HG03159 (cell line): Measurements from ENCODE around the gene HYCC2.
"Not testable (repeated sequence)": the region's sequence is repeated elsewhere in the genome, so short reads cannot be mapped to it uniquely, and the experiment has no call there.

Source experiments
- ATAC-seq: cut with Tn5 transposase; IDR thresholded peaks from one replicate; pipeline ENCODE4 v1.9.1; 2021; ENCODE audit warnings: mild to moderate bottlenecking, moderate library complexity; ENCODE audit not compliant: unreplicated experiment

The HYCC2 gene

DNA sequence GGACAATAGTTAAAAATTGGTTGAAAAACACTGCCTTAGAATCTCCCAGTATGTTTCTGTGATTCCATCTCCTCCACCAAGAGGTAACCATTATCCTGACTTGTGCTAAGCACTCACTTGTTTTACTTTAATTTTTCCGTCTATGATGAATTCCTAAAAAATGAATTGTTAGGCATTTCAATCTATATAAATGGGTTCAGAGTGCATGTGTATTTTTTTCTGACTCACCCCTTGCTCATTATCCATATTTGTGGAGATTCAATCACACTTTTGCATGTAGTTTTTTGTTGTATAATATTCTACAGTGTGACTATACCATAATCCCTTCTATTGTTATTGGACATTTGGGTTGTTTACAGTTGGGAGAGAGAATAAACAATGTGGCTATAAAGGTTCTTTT is 1.6 kb upstream of the HYCC2 start:
- no peak for ATAC-seq

- ATAC-seq = no peak
Measured at GRCh38 chr2:201072201-201072530, 695 bp upstream of the HYCC2 start.

GRCh38 chr2:201070948-201071478 is 458 bp downstream of the HYCC2 start:
- peak; percentile 13 for ATAC-seq

DNA sequence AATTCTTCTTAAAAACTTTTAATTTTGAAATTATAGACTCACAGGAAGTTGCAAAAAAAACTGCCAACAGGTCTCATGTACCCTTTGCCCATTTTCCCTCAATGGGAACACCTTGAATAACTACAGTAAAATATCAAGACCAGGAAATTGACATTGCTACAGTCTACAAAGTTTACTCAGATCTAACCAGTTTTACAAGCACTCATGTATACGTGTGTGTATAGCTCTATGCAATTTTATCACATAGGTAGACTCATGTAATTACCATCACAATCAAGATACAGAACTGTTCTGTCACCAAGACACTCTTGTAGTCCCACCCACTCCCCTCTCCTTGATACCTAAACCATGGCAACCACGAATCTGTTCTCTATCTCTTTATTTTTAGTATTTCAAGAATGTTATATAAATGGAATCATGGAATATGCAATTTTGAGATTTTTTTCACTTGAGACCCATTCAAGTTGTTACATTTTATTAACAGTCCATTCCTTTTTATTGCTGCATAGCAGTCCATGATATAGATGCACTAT is 6.6 kb downstream of the HYCC2 start:
- no peak for ATAC-seq

GRCh38 chr2:201063516-201063915 is 8.0 kb downstream of the HYCC2 start:
- ATAC-seq = not testable (repeated sequence)

- ATAC-seq = no peak
Measured at GRCh38 chr2:201059961-201060755, 11.3 kb downstream of the HYCC2 start.

DNA sequence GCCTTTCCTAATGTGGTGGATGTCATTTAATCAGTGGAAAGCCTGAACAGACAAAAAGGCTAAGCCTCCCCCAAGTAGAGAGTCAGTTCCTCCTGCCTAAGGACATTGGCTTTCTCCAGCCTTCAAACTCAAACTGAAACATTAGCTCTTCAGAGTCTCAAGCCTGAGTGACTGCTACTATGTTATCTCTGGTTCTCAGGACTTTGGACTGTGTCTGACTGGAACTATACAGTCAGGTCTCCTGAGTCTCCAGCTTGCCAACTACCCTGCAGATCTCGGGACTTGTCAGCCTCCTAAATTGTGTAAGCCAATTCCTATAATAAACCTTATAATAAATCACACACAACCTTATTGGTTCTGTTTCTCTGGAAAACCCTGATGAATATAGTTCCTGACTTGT is 12.6 kb downstream of the HYCC2 start:
- no peak for ATAC-seq

- ATAC-seq = no peak
Measured at GRCh38 chr2:201057715-201058248, 13.7 kb downstream of the HYCC2 start.

- no peak for ATAC-seq
Measured at GRCh38 chr2:201057087-201057521, 14.4 kb downstream of the HYCC2 start.

GRCh38 chr2:201049455-201049854 is 22.0 kb downstream of the HYCC2 start:
- ATAC-seq = no peak

GRCh38 chr2:201046881-201047280 is 24.6 kb downstream of the HYCC2 start:
- ATAC-seq = no peak

- not testable (repeated sequence) for ATAC-seq
Measured at GRCh38 chr2:201043050-201043449, 28.4 kb downstream of the HYCC2 start.

GRCh38 chr2:201042451-201042850 is 29.0 kb downstream of the HYCC2 start:
- not testable (repeated sequence) for ATAC-seq

GRCh38 chr2:201040867-201041628 is 30.4 kb downstream of the HYCC2 start:
- no peak for ATAC-seq

DNA sequence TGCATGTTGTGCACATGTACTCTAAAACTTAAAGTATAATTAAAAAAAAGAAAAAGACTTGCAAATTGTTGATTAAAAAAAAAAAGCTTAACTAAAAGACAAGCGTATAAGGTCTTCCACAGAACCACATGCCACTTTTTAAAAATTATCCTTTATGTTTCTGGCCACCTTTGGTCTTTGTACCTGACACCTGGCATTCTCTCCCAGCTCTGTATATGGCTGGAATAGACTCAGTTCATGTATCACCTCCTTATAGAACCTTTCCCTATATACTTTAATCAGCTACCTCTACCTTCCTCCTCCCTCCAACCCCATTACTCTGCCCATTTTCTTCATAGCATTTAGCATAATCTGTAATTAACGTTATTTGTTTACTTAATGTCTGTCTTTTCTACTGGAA is 32.6 kb downstream of the HYCC2 start:
- no peak for ATAC-seq

GRCh38 chr2:201038361-201038760 is 33.1 kb downstream of the HYCC2 start:
- ATAC-seq = not testable (repeated sequence)

DNA sequence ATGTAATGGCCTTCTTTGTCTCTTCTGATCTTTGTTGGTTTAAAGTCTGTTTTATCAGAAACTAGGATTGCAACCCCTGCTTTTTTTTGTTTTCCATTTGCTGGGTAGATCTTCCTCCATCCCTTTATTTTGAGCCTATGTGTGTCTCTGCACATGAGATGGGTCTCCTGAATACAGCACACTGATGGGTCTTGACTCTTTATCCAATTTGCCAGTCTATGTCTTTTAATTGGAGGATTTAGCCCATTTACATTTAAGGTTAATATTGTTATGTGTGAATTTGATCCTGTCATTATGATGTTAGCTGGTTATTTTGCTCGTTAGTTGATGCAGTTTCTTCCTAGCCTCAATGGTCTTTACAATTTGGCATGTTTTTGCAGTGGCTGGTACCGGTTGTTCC is 37.1 kb downstream of the HYCC2 start:
- ATAC-seq = not testable (repeated sequence)

- no peak for ATAC-seq
Measured at GRCh38 chr2:201024518-201024917, 47.0 kb downstream of the HYCC2 start.

DNA sequence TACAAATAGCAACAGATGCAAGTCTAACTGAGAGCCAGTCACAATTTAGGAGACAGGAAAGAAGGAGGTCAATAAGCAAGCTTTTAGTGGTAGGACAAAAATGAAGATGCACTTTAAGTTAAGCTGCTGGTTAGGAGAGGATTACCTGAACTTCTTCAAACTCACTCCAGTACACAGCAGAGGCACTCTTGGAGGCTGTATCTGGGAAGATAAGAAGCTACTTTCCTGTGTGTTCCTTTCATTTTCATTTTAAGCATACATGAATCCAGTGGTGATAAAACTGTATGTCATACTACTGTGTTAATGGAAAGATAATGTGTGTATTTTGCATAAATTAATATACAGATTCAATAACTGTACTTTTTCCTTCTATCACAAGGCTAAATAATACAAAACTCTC is 49.6 kb downstream of the HYCC2 start:
- ATAC-seq = no peak
